ENCODE data around the gene ITGAD. TPM values are rescaled to one million over a fixed set of nuclear protein-coding genes. Genes with fewer than 3 reads are reported as not detected.

ITGAD gene
- total RNA-seq, 1 experiment from 2014 or later = not detected

DNA sequence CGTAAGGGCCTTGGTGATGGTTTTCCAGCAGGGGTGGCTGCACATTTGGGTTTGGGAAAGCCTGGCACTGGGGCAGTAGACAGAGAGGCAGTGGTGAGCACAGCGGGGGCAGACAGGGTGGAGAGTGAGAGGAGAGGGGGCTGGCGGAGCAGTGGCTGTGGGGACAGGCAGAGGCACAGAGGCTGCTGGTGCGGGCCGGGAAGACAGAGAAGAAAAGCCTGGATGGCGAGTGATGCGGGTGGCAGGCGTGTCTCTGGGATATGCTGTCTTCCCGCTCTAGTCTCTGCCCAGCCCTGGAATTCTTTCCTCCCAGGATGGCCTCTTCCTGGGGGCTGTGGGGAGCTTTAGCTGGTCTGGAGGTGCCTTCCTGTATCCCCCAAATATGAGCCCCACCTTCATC lies 16.9 kb downstream of the ITGAD start:
- no peak for DNase-seq
- POLR2A ChIA-PET (ENCODE audit: unreplicated experiment) = no interaction called here
- Histone ChIP-seq H3K9ac (ENCODE audit: low read length) (no peak overlapping the region), H3F3A (ENCODE audit: low read length, unreplicated experiment) (no peaks in the 10 kb centered on the region), H3K4me1 (ENCODE audit: insufficient read depth, low read length) (no peaks in the 10 kb centered on the region), H3K9me3 (ENCODE audit: low read length) (no peaks in the 10 kb centered on the region), H3K4me3 (ENCODE audit: low read length) (no peak overlapping the region), H3K27me3 (ENCODE audit: low read length) (no peaks in the 10 kb centered on the region), H3K27ac (ENCODE audit: low read length) (no peak overlapping the region), H4K20me1 (ENCODE audit: low read length) (no peaks in the 10 kb centered on the region), H3K79me2 (ENCODE audit: low read length) (no peaks in the 10 kb centered on the region), H3K9me2 (replicated peaks; ENCODE audit: low read length) (no peaks in the 10 kb centered on the region), H3K36me3 (ENCODE audit: low read depth, low read length) (no peaks in the 10 kb centered on the region), H3K4me2 (ENCODE audit: low read length) (no peak overlapping the region), H2AFZ (ENCODE audit: low read length) (no peak overlapping the region)
- CTCF ChIA-PET = no interaction called here
- ATAC-seq = no peak
- BruUV-seq (replicated peaks) = no TSS peak
- intact Hi-C loops (cut with micrococcal nuclease) = no loop called here
- TF ChIP-seq, protein P1, sequence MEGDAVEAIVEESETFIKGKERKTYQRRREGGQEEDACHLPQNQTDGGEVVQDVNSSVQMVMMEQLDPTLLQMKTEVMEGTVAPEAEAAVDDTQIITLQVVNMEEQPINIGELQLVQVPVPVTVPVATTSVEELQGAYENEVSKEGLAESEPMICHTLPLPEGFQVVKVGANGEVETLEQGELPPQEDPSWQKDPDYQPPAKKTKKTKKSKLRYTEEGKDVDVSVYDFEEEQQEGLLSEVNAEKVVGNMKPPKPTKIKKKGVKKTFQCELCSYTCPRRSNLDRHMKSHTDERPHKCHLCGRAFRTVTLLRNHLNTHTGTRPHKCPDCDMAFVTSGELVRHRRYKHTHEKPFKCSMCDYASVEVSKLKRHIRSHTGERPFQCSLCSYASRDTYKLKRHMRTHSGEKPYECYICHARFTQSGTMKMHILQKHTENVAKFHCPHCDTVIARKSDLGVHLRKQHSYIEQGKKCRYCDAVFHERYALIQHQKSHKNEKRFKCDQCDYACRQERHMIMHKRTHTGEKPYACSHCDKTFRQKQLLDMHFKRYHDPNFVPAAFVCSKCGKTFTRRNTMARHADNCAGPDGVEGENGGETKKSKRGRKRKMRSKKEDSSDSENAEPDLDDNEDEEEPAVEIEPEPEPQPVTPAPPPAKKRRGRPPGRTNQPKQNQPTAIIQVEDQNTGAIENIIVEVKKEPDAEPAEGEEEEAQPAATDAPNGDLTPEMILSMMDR (conservative IDR thresholded peaks at IDR 0.05; ENCODE audit: low read depth, low read length) = no peak
- TF ChIP-seq EZH2phosphoT487 (IDR thresholded peaks at IDR 0.05; ENCODE audit: borderline replicate concordance, low read length) = no peak
- no peak for TF ChIP-seq EZH2 (IDR thresholded peaks at IDR 0.05; ENCODE audit: low read length, unreplicated experiment)

DNA sequence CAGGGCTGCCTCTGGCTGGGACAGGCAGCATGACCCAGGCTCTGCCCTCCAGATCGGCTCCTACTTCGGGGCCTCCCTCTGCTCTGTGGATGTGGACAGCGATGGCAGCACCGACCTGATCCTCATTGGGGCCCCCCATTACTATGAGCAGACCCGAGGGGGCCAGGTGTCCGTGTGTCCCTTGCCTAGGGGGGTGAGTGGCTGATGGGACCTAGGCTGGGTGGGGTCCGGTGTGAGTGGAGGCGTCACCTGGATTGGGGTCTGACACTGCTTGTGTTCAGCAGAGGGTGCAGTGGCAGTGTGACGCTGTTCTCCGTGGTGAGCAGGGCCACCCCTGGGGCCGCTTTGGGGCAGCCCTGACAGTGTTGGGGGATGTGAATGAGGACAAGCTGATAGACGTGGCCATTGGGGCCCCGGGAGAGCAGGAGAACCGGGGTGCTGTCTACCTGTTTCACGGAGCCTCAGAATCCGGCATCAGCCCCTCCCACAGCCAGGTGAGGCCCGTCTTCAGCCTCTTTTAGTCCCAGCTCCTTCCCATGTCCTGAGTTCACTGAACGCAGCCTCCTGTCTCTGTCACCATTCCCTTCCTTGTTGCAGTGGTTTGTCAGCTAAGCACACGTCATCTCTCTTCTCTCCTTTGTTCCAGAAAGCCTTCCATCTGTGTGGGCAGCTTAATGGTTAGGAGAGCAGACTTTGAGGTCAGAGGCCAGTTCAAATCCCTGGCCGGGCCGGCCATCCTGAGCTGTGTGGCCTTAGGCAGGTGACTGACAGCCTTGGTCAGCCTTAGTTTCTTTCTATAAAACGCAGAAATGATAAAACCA lies 18.1 kb downstream of the ITGAD start:
- Histone ChIP-seq H3K27ac (ENCODE audit: low read length) (no peak overlapping the region), H3K36me3 (ENCODE audit: low read depth, low read length) (no peaks in the 10 kb centered on the region), H3F3A (ENCODE audit: low read length, unreplicated experiment) (no peaks in the 10 kb centered on the region), H3K9me2 (replicated peaks; ENCODE audit: low read length) (no peaks in the 10 kb centered on the region), H2AFZ (ENCODE audit: low read length) (no peak overlapping the region), H3K27me3 (ENCODE audit: low read length) (no peaks in the 10 kb centered on the region; the same call in 1 of the 2 replicates), H3K4me3 (ENCODE audit: low read length) (no peak overlapping the region), H3K9ac (ENCODE audit: low read length) (no peak overlapping the region), H3K4me1 (ENCODE audit: insufficient read depth, low read length) (no peaks in the 10 kb centered on the region), H3K4me2 (ENCODE audit: low read length) (no peak overlapping the region), H4K20me1 (ENCODE audit: low read length) (no peaks in the 10 kb centered on the region), H3K79me2 (ENCODE audit: low read length) (no peaks in the 10 kb centered on the region), H3K9me3 (ENCODE audit: low read length) (no peaks in the 10 kb centered on the region)
- no TSS peak for BruUV-seq (replicated peaks)
- TF ChIP-seq, protein P1 (conservative IDR thresholded peaks at IDR 0.05; ENCODE audit: low read depth, low read length) = no peak
- TF ChIP-seq EZH2 (IDR thresholded peaks at IDR 0.05; ENCODE audit: low read length, unreplicated experiment) (no peak), EZH2phosphoT487 (IDR thresholded peaks at IDR 0.05; ENCODE audit: borderline replicate concordance, low read length) (no peak)
- ChIA-PET POLR2A (ENCODE audit: unreplicated experiment) (no interaction called here), CTCF (no interaction called here)
- ATAC-seq (no peak), DNase-seq (no peak)
- intact Hi-C loops (cut with micrococcal nuclease) = no loop called here

DNA sequence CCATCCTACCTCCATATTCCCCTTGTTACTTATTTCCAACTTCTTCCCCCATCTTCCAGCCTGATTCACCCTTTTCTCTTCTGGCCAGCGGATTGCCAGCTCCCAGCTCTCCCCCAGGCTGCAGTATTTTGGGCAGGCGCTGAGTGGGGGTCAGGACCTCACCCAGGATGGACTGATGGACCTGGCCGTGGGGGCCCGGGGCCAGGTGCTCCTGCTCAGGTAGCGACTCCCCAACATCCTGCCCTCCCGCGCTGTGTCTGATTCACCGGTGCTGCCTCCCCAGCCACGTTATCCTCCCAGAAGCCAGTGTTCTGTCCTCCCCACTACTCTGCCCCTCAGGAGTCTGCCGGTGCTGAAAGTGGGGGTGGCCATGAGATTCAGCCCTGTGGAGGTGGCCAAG lies 19.6 kb downstream of the ITGAD start:
- POLR2A ChIA-PET (ENCODE audit: unreplicated experiment) = no interaction called here
- no peak overlapping the region for H3K27ac ChIP-seq (ENCODE audit: low read length)
- ATAC-seq = no peak
- H3K4me3 ChIP-seq (ENCODE audit: low read length) = no peak overlapping the region
- intact Hi-C loops (cut with micrococcal nuclease) = no loop called here
- H3K79me2 ChIP-seq (ENCODE audit: low read length) = no peaks in the 10 kb centered on the region
- no peaks in the 10 kb centered on the region for H3K4me1 ChIP-seq (ENCODE audit: insufficient read depth, low read length)
- H3F3A ChIP-seq (ENCODE audit: low read length, unreplicated experiment) = no peaks in the 10 kb centered on the region
- CTCF ChIA-PET = no interaction called here
- no peak for DNase-seq
- H3K27me3 ChIP-seq (ENCODE audit: low read length) = no peaks in the 10 kb centered on the region; the same call in 1 of the 2 replicates
- H3K9me2 ChIP-seq (replicated peaks; ENCODE audit: low read length) = no peaks in the 10 kb centered on the region
- no peak for TF ChIP-seq EZH2 (IDR thresholded peaks at IDR 0.05; ENCODE audit: low read length, unreplicated experiment)
- TF ChIP-seq EZH2phosphoT487 (IDR thresholded peaks at IDR 0.05; ENCODE audit: borderline replicate concordance, low read length) = no peak
- TF ChIP-seq, protein P1 (conservative IDR thresholded peaks at IDR 0.05; ENCODE audit: low read depth, low read length) = no peak
- H3K9ac ChIP-seq (ENCODE audit: low read length) = no peak overlapping the region
- H2AFZ ChIP-seq (ENCODE audit: low read length) = no peak overlapping the region
- H3K4me2 ChIP-seq (ENCODE audit: low read length) = no peak overlapping the region
- BruUV-seq (replicated peaks) = no TSS peak
- no peaks in the 10 kb centered on the region for H3K9me3 ChIP-seq (ENCODE audit: low read length)
- H3K36me3 ChIP-seq (ENCODE audit: low read depth, low read length) = no peaks in the 10 kb centered on the region
- no peaks in the 10 kb centered on the region for H4K20me1 ChIP-seq (ENCODE audit: low read length)

All from PC-3 (cell line).